ENCODE results near the gene TSPAN18.
A peak's percentile ranks its signal among the peaks of the same experiment; 100 is the strongest.

TSPAN18 gene

DNA sequence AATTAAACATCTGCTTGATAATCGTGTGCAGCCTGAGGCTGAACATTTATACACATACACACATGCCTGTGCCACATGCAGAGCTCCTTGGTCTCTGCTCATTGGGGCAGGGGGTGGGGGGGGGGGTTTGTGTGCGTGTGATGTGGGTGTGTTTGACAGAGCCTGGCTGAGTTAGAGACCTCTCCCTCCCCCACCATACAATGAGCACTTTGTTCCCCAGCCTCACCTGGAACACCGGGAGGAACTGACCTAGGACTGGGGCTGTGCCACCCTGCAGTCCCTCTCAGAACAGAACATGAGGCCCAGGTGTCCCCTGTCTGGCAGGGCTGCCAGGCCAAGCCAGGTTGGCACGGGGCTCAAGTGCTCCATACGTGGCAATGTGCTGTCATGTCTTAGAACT is 127.3 kb downstream of the TSPAN18 start:
- no peak for DNase-seq

DNA sequence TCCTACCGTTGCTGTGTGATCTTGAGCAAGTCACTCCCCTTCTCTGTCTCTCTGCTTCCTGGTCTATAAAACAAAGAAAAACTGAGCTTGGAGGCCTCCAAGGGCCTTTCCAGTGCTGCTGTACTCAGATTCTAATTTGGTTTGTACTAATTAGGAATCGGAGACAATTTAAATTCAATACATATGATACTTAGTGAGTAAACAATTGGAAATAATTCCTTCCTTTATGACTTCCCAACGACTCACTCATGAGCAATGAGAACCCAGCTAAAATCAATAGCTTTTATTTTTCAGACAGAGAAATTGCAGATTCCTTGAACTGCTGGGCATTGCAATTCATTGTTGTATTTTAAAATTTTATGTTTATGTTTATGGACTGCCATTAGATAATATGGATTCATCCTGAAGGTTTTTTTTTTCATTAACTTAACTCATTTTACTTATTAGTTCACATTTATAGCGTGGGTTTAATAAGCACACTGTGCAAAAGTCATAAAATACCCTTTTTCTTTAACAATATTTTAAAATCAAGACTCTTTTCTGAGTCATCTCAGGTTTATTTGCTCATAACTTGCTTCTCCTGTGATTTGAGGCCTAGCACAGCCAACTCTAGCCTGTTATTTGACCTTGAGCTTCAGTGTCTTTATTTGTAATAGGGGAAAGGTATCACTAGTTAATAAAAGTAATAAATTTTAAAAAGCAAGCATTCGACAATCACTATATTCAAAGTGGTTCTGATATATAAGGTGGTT is 128.2 kb downstream of the TSPAN18 start:
- no peak for DNase-seq

- DNase-seq: no peak
These were observed 128.7 kb downstream of the TSPAN18 start for GRCh38 chr11:44855493-44855849.

DNA sequence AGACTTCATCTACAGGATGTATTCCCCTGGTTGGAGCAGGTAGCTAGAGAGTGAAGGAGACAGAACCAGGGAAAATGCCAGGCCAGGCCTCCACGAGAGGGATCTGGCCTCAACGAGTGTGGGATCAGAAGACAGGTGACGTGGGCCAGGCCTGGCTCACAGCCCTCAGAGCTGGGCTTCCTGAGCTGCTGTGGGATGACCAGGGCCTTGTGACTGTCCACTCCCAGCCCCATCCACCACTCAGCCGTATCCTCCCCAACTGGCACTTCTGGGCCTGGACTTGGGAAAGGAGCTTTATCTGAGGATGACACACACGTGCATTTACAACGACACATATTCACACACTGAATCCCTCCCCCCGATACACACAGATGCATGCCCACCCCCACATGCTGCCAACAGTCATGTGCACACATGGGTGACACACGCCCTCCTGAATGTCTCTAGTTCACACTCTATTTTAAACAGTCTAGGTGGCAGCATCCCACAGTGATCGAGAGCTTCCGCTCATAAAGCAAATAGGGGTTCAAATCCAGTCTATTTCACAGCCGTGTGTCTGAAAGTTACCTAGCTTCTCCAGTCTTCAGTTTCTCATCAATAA is 130.8 kb downstream of the TSPAN18 start:
- no peak for DNase-seq

DNA sequence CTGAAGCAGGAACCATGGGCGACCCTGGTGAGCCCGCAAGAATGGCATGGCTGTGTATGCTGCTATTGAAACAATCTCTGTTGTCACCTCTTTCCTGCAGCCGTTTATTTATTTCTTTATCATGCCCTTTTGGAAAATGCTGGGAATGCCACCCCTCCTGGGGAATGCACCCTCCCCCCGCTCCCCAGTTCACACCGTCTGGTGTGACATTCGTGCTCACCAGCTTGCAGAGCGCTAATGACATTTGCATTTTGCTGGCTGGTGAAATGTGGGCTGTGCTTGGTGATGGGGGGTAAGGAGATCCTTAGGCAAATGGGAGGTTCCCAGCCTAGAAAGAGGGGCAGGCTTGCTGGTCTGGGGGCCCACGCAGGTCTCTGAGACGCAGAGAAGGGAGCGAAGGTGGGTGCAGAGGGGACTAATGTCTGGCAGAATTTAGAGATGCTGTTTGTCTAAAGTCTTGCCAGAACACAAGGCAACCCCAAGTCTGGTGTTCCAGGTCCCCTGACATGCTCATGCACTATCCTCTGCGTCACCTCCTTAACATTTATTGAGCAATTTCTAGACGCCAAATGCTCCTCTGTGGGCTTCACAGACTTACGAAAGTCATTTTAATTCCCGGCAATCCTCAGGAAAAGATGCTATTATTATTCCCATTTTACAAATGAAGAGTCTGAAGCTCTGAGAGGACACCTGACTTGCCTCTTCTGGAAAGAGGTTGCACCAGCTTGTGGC is 132.2 kb downstream of the TSPAN18 start:
- no peak for DNase-seq

GRCh38 chr11:44859528-44859925 is 132.8 kb downstream of the TSPAN18 start:
- DNase-seq: no peak

- no peak for DNase-seq
These were observed 133.6 kb downstream of the TSPAN18 start for GRCh38 chr11:44860346-44860745.

- peak; percentile 98 for DNase-seq
These were observed 135.2 kb downstream of the TSPAN18 start for GRCh38 chr11:44861849-44862557.

GRCh38 chr11:44862558-44863101 is 135.9 kb downstream of the TSPAN18 start:
- DNase-seq: no peak

DNA sequence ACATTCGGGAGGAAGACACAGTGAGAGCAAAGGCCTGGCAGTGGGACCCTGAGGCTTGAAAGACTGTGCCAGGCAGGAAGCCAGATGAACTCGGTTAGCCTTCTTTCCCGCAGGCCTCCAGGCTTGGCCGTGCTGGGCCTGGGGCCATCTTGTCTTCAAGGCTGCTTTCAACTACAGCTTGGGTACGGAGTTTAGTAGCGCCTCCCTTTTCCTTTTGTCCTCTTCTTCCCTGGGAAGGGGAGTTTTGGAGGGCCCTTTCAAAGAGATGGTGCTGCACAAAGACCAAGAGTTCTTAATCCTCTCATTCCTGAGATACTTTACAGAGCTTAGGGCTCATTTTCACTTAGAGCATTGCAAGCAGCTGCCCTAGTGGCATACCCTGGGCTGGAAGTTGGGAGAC is 136.5 kb downstream of the TSPAN18 start:
- no peak for DNase-seq

- DNase-seq: no peak
These were observed 139.1 kb downstream of the TSPAN18 start for GRCh38 chr11:44865866-44866272.

DNA sequence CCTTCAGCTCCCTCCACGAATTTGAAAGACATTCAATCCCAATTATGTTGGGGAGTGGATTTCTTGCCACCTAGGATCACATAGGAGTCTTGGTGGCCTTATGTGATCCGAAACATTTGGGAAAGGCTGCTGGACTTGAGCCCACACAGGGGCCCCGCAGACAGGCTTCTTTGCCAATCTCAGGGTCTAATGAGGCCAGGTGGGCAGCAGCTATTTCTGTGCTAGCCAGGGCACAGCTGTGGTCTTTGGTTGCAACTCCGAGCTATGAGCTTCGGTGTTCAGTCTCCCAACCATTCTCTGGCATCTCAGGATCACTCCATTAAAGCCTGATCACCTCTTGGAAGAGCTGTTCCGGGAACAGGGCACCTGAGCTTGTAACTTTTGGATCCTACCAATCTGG is 139.5 kb downstream of the TSPAN18 start:
- DNase-seq: no peak

- no peak for DNase-seq
These were observed 141.3 kb downstream of the TSPAN18 start for GRCh38 chr11:44868021-44868420.

GRCh38 chr11:44868455-44869421 is 142.0 kb downstream of the TSPAN18 start:
- DNase-seq: no peak

DNA sequence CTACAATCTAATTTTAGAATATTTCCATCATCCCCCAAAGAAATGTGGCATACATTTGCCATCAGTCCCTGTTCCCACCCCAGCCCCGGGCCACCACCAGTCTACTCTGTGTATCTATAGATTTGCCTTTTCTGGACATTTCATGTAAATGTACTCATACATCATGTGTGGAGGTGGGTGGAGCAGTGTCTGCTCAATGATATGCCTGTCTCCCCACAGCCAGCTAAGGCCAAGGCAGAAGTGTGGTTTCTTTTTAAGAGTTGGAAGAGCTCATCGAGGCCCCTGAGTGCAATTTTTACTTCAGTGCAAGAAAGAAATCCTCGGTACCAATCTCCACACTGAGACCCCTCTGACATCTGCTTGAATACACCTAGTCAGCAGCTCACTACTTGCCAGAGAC is 143.4 kb downstream of the TSPAN18 start:
- peak; percentile 59 for DNase-seq

GRCh38 chr11:44870615-44871176 is 143.9 kb downstream of the TSPAN18 start:
- DNase-seq: no peak

- peak; percentile 42 for DNase-seq
These were observed 144.9 kb downstream of the TSPAN18 start for GRCh38 chr11:44871682-44872081.

- DNase-seq: no peak
These were observed 145.8 kb downstream of the TSPAN18 start for GRCh38 chr11:44872556-44872955.

- no peak for DNase-seq
These were observed 146.8 kb downstream of the TSPAN18 start for GRCh38 chr11:44873537-44873936.

DNA sequence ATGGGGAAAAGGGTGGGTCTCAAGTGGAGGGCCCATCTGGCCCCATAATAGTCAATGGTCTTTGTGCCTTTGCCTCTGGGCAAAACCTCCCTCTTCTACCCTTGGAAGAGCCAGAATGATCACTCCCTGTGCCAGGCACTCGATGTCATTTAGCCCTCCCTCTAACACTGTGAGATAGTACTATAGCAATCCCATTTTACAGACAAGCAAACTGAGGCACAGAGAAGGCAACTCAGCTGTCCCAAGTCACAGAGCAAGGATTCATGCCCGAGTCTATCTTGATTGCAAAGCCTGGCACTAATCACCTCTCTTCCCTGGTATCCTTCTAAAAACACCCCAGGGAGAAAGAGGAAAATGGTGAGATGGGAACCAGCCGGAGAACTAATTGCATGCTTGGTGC is 147.5 kb downstream of the TSPAN18 start:
- no peak for DNase-seq

DNA sequence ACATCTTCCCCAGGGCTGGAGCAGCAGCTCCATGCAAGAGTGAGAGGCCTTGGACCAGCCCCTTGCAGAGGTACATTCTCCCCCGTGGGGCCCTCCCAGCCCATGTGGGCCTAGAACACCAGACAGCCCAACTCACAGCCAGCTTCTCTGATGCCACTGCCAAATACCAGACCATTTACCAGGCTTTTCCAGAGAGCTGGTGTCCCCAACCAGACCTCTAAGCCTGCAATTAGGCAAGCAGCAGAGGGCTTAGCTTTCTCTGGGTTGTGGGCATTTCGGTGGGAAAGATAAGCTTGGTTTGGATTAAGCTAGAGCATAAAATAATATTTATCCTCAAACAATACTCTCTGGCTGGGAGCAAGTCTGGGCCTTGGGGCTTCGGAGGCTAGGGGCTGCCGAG is 148.3 kb downstream of the TSPAN18 start:
- DNase-seq: no peak

Data from hematopoietic multipotent progenitor cell treated with erythropoietin and hydrocortisone succinate and interleukin-3 and kit ligand, for 4 days (in vitro differentiated cells).